Measurements from ENCODE around the gene COQ4. TPM values are rescaled to one million over a fixed set of nuclear protein-coding genes. Genes with fewer than 3 reads are reported as not detected.
"Not testable (repeated sequence)": the region's sequence is repeated elsewhere in the genome, so short reads cannot be mapped to it uniquely, and the experiment has no call there.

The COQ4 gene
- total RNA-seq, 4 donors from 2014 or later, result 3.2 to 37.9 (median 29.6) TPM

GRCh38 chr9:128276574-128277270 lies 45.9 kb upstream of the COQ4 start:
- intact Hi-C loops (cut with DNase I; ENCODE audit: low total_unique reads), result no loop called here
- Histone ChIP-seq H3K27me3 (no peaks in the 10 kb centered on the region), H3K4me3 (peak overlapping the region; percentile 48 to 93), H3K36me3 (no peaks in the 10 kb centered on the region), H3K9me3 (no peaks in the 10 kb centered on the region), H3K27ac (peak overlapping the region; percentile 88 to 94), H3K4me1 (peaks cover 0 to 5% of the 10 kb centered on the region in 2 donors)
- peak; percentile 55 to 58 for DNase-seq
- TF ChIP-seq POLR2A (IDR thresholded peaks at IDR 0.05), result no peak
- TF ChIP-seq, protein P1, sequence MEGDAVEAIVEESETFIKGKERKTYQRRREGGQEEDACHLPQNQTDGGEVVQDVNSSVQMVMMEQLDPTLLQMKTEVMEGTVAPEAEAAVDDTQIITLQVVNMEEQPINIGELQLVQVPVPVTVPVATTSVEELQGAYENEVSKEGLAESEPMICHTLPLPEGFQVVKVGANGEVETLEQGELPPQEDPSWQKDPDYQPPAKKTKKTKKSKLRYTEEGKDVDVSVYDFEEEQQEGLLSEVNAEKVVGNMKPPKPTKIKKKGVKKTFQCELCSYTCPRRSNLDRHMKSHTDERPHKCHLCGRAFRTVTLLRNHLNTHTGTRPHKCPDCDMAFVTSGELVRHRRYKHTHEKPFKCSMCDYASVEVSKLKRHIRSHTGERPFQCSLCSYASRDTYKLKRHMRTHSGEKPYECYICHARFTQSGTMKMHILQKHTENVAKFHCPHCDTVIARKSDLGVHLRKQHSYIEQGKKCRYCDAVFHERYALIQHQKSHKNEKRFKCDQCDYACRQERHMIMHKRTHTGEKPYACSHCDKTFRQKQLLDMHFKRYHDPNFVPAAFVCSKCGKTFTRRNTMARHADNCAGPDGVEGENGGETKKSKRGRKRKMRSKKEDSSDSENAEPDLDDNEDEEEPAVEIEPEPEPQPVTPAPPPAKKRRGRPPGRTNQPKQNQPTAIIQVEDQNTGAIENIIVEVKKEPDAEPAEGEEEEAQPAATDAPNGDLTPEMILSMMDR (IDR thresholded peaks at IDR 0.05), result no peak

DNA sequence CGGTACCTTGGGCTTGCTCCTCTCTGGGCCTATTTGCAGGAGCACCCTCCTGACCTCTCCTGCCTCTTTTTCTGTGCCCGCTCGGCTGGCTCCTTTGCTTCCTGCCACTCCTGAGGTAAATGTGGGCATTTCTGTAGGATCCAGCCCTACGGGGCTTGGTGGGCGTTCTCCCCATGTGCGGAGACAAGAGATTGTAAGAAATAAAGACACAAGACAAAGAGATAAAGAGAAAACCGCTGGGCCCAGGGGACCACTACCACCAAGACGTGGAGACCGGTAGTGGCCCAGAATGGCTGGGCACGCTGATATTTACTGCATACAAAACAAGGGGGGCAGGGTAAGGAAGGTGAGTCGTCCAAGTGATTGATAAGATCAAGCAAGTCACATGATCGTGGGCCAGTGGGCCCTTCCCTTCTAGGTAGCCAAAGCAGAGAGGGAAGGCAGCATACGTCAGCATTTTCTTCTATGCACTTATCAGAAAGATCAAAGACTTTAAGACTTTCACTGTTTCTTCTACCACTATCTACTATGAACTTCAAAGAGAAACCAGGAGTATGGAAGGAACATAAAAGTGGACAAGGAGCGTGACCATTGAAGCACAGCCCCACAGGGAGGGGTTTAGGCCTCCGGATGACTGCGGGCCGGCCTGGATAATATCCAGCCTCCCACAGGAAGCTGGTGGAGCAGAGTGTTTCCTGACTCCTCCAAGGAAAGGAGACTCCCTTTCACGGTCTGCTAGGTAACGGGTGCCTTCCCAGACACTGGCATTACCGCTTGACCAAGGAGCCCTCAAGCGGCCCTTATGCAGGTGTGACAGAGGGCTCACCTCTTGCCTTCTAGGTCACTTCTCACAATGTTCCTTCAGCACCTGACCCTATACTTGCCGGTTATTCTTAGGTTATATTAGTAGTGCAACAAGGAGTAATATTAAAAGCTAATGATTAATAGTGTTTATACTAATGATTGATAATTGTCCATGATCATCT lies 43.3 kb upstream of the COQ4 start:
- DNase-seq, result peak; percentile 30 to 55
- peak overlapping the region; percentile 29 to 33 for H3K27ac ChIP-seq
- H3K4me1 ChIP-seq; H3K4me3 ChIP-seq; H3K9me3 ChIP-seq; H3K27me3 ChIP-seq; H3K36me3 ChIP-seq; intact Hi-C loops (cut with DNase I; ENCODE audit: low total_unique reads): not testable (repeated sequence)

DNA sequence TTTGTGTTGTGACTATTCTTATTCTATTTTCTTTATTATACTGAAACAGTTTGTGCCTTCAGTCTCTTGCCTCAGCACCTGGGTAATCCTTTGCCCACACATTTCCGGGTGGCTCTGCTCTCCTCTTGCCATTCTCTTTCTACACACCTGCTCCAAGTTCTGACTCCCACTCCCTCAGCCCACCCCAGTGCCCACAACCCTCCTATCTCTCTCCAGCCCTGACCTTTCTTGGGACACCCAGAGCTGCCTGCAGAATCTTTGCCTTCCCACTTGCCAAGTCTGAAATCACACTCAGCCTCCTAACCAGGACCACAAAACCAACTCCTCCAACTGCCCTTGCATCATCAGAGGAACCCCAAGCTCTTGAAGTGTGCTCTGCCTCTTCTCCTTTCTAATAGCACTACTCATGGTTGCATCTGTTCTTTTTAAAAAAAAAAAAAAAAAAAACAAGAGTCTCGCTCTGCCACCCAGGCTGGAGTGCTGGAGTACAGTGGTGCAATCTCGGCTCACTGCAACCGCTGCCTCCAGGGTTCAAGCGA lies 42.5 kb upstream of the COQ4 start:
- Histone ChIP-seq H3K4me1 (peaks cover 0 to 5% of the 10 kb centered on the region in 2 donors), H3K36me3 (no peaks in the 10 kb centered on the region), H3K27ac (no peak overlapping the region), H3K27me3 (no peaks in the 10 kb centered on the region), H3K4me3 (no peak overlapping the region), H3K9me3 (no peaks in the 10 kb centered on the region)
- DNase-seq, result no peak
- intact Hi-C loops (cut with DNase I; ENCODE audit: low total_unique reads), result no loop called here
- no peak for TF ChIP-seq POLR2A (IDR thresholded peaks at IDR 0.05)
- TF ChIP-seq, protein P1 (IDR thresholded peaks at IDR 0.05), result no peak

DNA sequence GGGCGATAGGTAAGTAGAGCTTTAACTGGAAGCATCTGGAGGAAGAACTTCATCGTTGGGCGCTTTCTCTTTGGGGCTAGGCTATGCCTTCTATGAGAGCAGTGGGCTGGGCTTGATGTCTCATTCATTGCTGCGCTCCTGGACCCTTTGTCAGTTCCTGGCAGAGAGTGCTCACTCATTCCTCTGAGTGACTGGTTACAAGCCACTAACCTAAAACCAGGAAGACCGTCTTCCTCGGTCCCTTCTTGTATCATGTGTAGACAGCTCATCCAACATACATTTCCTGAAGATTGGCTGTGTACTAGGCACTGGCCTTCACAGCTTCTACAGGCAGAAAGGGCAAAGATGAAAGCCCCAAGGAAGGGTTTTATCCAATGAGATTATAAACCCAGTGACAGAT lies 40.1 kb upstream of the COQ4 start:
- Histone ChIP-seq H3K27ac (no peak overlapping the region), H3K27me3 (no peaks in the 10 kb centered on the region), H3K4me1 (no peaks in the 10 kb centered on the region), H3K36me3 (no peaks in the 10 kb centered on the region), H3K4me3 (no peak overlapping the region), H3K9me3 (no peaks in the 10 kb centered on the region)
- no peak for DNase-seq
- intact Hi-C loops (cut with DNase I; ENCODE audit: low total_unique reads), result no loop called here
- TF ChIP-seq, protein P1 (IDR thresholded peaks at IDR 0.05), result no peak
- no peak for TF ChIP-seq POLR2A (IDR thresholded peaks at IDR 0.05)

DNA sequence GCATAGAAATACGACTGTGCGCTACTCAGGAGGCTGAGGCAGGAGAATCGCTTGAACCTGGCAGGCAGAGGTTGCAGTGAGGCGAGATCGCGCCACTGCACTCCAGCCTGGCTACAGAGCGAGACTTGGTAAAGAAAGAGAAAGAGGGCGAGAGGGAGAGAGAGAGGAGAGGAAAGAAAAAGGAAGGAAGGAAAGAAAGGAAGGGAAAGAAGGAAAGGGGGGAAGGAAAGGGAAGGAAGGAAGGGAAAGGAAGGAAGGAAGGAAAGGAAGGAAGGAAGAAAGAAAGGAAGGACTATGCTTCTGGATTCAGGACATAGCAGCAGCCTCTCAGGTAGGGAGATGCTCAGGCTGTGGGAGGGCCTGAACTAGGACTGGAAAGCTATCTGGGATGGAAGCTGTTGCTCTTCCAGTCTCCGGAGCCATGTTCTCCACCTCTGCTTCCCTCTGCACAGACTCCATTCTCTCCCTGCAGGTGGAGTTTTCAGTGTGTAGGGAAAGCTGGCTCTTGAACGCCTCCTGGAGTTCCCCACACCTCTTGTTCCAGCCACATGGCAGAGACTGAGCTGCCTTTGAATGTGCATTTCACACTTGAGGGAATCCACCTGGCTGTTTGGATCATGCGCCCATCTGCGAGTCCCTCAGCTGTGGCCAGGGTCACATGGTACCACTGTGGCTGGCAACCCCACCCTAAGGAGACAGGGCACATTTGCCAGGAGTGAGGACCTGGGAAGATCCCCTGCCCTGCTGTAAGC lies 37.4 kb upstream of the COQ4 start:
- Histone ChIP-seq H3K9me3 (no peaks in the 10 kb centered on the region), H3K27ac (no peak overlapping the region), H3K27me3 (no peaks in the 10 kb centered on the region), H3K36me3 (no peaks in the 10 kb centered on the region), H3K4me3 (no peak overlapping the region), H3K4me1 (no peaks in the 10 kb centered on the region)
- intact Hi-C loops (cut with DNase I; ENCODE audit: low total_unique reads), result no loop called here
- no peak for TF ChIP-seq POLR2A (IDR thresholded peaks at IDR 0.05)
- TF ChIP-seq, protein P1 (IDR thresholded peaks at IDR 0.05), result no peak
- no peak for DNase-seq

Data from uterus (tissue), 4 donors.